HEK293T (cell line): ENCODE results near the gene GHRL.

ENCODE experiments used
- BHLHE40 ChIP-seq: fragments of 450-650 bp; IDR thresholded peaks from 2 replicates; pipeline ENCODE4 v1.6.1; 2016; ENCODE audit warnings: mild to moderate bottlenecking, moderate library complexity, borderline replicate concordance
- SP1 ChIP-seq: fragments of 450-650 bp; IDR thresholded peaks from 2 replicates; pipeline ENCODE4 v1.6.1; 2017
- TARDBP ChIP-seq: fragments of 450-650 bp; IDR thresholded peaks from 2 replicates; pipeline ENCODE4 v1.6.1; 2016

- no peak for TF ChIP-seq SP1
- TF ChIP-seq TARDBP = no peak
- TF ChIP-seq BHLHE40 = no peak
Observed at GRCh38 chr3:10327592-10327991, 34.8 kb upstream of the GHRL start.
